ENCODE measurements around the gene AGBL1.

Gene AGBL1

GRCh38 chr15:86403914-86404583 is 324.4 kb downstream of the AGBL1 start:
- Histone ChIP-seq H3K79me1 (ENCODE audit: low read depth, low read length) (no peaks in the 10 kb centered on the region), H4K91ac (ENCODE audit: low read depth, low read length, poor library complexity) (no peak overlapping the region), H3K4ac (ENCODE audit: low read length) (no peak overlapping the region), H3K4me2 (ENCODE audit: insufficient read depth, low read length, poor library complexity, severe bottlenecking) (no peak overlapping the region), H4K8ac (ENCODE audit: low read depth, low read length) (no peak overlapping the region), H2BK120ac (ENCODE audit: low read depth, low read length) (no peak overlapping the region), H3K9ac (ENCODE audit: low read depth, low read length, poor library complexity) (no peak overlapping the region), H3K9me3 (replicated peaks in 1 of 2; ENCODE audit: control insufficient read depth in 2 of 2, insufficient read depth in 1 of 2, low read depth in 1 of 2, low read length in 2 of 2) (no peaks in the 10 kb centered on the region), H2AK5ac (ENCODE audit: low read depth, low read length) (no peak overlapping the region), H2AFZ (ENCODE audit: low read length) (no peak overlapping the region), H2BK15ac (ENCODE audit: low read length) (no peak overlapping the region), H3K4me1 (ENCODE audit: control insufficient read depth in 2 of 2, insufficient read depth in 1 of 2, low read depth in 1 of 2, low read length in 2 of 2) (peaks cover 0 to 2% of the 10 kb centered on the region in 2 donors), H3K4me3 (ENCODE audit: low read length in 2 of 2) (no peak overlapping the region), H3K14ac (ENCODE audit: low read length) (no peak overlapping the region), H2BK12ac (ENCODE audit: low read length) (no peak overlapping the region), H3K23ac (ENCODE audit: low read depth, low read length, poor library complexity) (no peak overlapping the region), H3K18ac (ENCODE audit: low read length) (no peak overlapping the region), H3K27me3 (ENCODE audit: control insufficient read depth in 3 of 3, insufficient read depth in 3 of 3, low read depth in 1 of 3, low read length in 3 of 3) (no peaks in the 10 kb centered on the region), H2BK5ac (ENCODE audit: low read length) (no peak overlapping the region), H3K27ac (replicated peaks; ENCODE audit: low read length) (no peak overlapping the region), H3K36me3 (replicated peaks in 1 of 2; ENCODE audit: control insufficient read depth in 2 of 2, insufficient read depth in 2 of 2, low read length in 2 of 2) (no peaks in the 10 kb centered on the region)
- DNase-seq (ENCODE audit: low spot score): no peak
- WGBS, 2 donors (ENCODE audit: extremely low coverage in 2 of 2, insufficient read length in 2 of 2, insufficient replicate concordance in 1 of 2): no CpG with 5 or more reads among the region's 3 CpGs

GRCh38 chr15:86408261-86408660 is 328.6 kb downstream of the AGBL1 start:
- Histone ChIP-seq H3K4me3 (ENCODE audit: low read length in 2 of 2) (no peak overlapping the region), H3K4me1 (ENCODE audit: control insufficient read depth in 2 of 2, insufficient read depth in 1 of 2, low read depth in 1 of 2, low read length in 2 of 2) (peaks cover 0 to 2% of the 10 kb centered on the region in 2 donors), H3K14ac (ENCODE audit: low read length) (no peak overlapping the region), H2BK5ac (ENCODE audit: low read length) (no peak overlapping the region), H3K4ac (ENCODE audit: low read length) (no peak overlapping the region), H3K27ac (replicated peaks; ENCODE audit: low read length) (no peak overlapping the region), H3K9ac (ENCODE audit: low read depth, low read length, poor library complexity) (no peak overlapping the region), H2BK12ac (ENCODE audit: low read length) (no peak overlapping the region), H4K8ac (ENCODE audit: low read depth, low read length) (no peak overlapping the region), H2AFZ (ENCODE audit: low read length) (no peak overlapping the region), H3K79me1 (ENCODE audit: low read depth, low read length) (no peaks in the 10 kb centered on the region), H2BK15ac (ENCODE audit: low read length) (no peak overlapping the region), H3K27me3 (ENCODE audit: control insufficient read depth in 3 of 3, insufficient read depth in 3 of 3, low read depth in 1 of 3, low read length in 3 of 3) (no peaks in the 10 kb centered on the region), H4K91ac (ENCODE audit: low read depth, low read length, poor library complexity) (no peak overlapping the region), H3K9me3 (replicated peaks in 1 of 2; ENCODE audit: control insufficient read depth in 2 of 2, insufficient read depth in 1 of 2, low read depth in 1 of 2, low read length in 2 of 2) (no peaks in the 10 kb centered on the region), H2BK120ac (ENCODE audit: low read depth, low read length) (no peak overlapping the region), H2AK5ac (ENCODE audit: low read depth, low read length) (no peak overlapping the region), H3K23ac (ENCODE audit: low read depth, low read length, poor library complexity) (no peak overlapping the region), H3K18ac (ENCODE audit: low read length) (no peak overlapping the region), H3K36me3 (replicated peaks in 1 of 2; ENCODE audit: control insufficient read depth in 2 of 2, insufficient read depth in 2 of 2, low read length in 2 of 2) (no peaks in the 10 kb centered on the region), H3K4me2 (ENCODE audit: insufficient read depth, low read length, poor library complexity, severe bottlenecking) (no peak overlapping the region)
- no CpG with 5 or more reads among the region's 3 CpGs for WGBS, 2 donors (ENCODE audit: extremely low coverage in 2 of 2, insufficient read length in 2 of 2, insufficient replicate concordance in 1 of 2)
- DNase-seq (ENCODE audit: low spot score): no peak

GRCh38 chr15:86411916-86412315 is 332.2 kb downstream of the AGBL1 start:
- no peaks in the 10 kb centered on the region for H3K9me3 ChIP-seq (replicated peaks in 1 of 2; ENCODE audit: control insufficient read depth in 2 of 2, insufficient read depth in 1 of 2, low read depth in 1 of 2, low read length in 2 of 2)
- no peak overlapping the region for H2AFZ ChIP-seq (ENCODE audit: low read length)
- H3K18ac ChIP-seq (ENCODE audit: low read length): no peak overlapping the region
- WGBS, 2 donors (ENCODE audit: extremely low coverage in 2 of 2, insufficient read length in 2 of 2, insufficient replicate concordance in 1 of 2): no CpG with 5 or more reads among the region's 2 CpGs
- H2BK12ac ChIP-seq (ENCODE audit: low read length): no peak overlapping the region
- no peak overlapping the region for H3K4me2 ChIP-seq (ENCODE audit: insufficient read depth, low read length, poor library complexity, severe bottlenecking)
- H4K91ac ChIP-seq (ENCODE audit: low read depth, low read length, poor library complexity): no peak overlapping the region
- no peaks in the 10 kb centered on the region for H3K36me3 ChIP-seq (replicated peaks in 1 of 2; ENCODE audit: control insufficient read depth in 2 of 2, insufficient read depth in 2 of 2, low read length in 2 of 2)
- H3K4me1 ChIP-seq (ENCODE audit: control insufficient read depth in 2 of 2, insufficient read depth in 1 of 2, low read depth in 1 of 2, low read length in 2 of 2): peaks cover 0 to 2% of the 10 kb centered on the region in 2 donors
- H2BK15ac ChIP-seq (ENCODE audit: low read length): no peak overlapping the region
- H2BK120ac ChIP-seq (ENCODE audit: low read depth, low read length): no peak overlapping the region
- H3K27me3 ChIP-seq (ENCODE audit: control insufficient read depth in 3 of 3, insufficient read depth in 3 of 3, low read depth in 1 of 3, low read length in 3 of 3): no peaks in the 10 kb centered on the region
- no peak overlapping the region for H3K4me3 ChIP-seq (ENCODE audit: low read length in 2 of 2)
- H4K8ac ChIP-seq (ENCODE audit: low read depth, low read length): no peak overlapping the region
- H3K79me1 ChIP-seq (ENCODE audit: low read depth, low read length): no peaks in the 10 kb centered on the region
- no peak overlapping the region for H3K4ac ChIP-seq (ENCODE audit: low read length)
- H3K9ac ChIP-seq (ENCODE audit: low read depth, low read length, poor library complexity): no peak overlapping the region
- DNase-seq (ENCODE audit: low spot score): no peak
- H3K14ac ChIP-seq (ENCODE audit: low read length): no peak overlapping the region
- no peak overlapping the region for H3K23ac ChIP-seq (ENCODE audit: low read depth, low read length, poor library complexity)
- no peak overlapping the region for H3K27ac ChIP-seq (replicated peaks; ENCODE audit: low read length)
- no peak overlapping the region for H2AK5ac ChIP-seq (ENCODE audit: low read depth, low read length)
- no peak overlapping the region for H2BK5ac ChIP-seq (ENCODE audit: low read length)

- H3K27ac ChIP-seq (replicated peaks; ENCODE audit: low read length): no peak overlapping the region
- H3K9ac ChIP-seq (ENCODE audit: low read depth, low read length, poor library complexity): no peak overlapping the region
- H3K18ac ChIP-seq (ENCODE audit: low read length): no peak overlapping the region
- no peak overlapping the region for H3K4me3 ChIP-seq (ENCODE audit: low read length in 2 of 2)
- H2AFZ ChIP-seq (ENCODE audit: low read length): no peak overlapping the region
- H3K4ac ChIP-seq (ENCODE audit: low read length): no peak overlapping the region
- no peaks in the 10 kb centered on the region for H3K79me1 ChIP-seq (ENCODE audit: low read depth, low read length)
- no peak overlapping the region for H2AK5ac ChIP-seq (ENCODE audit: low read depth, low read length)
- no peak overlapping the region for H3K23ac ChIP-seq (ENCODE audit: low read depth, low read length, poor library complexity)
- H3K27me3 ChIP-seq (ENCODE audit: control insufficient read depth in 3 of 3, insufficient read depth in 3 of 3, low read depth in 1 of 3, low read length in 3 of 3): no peaks in the 10 kb centered on the region
- H3K4me1 ChIP-seq (ENCODE audit: control insufficient read depth in 2 of 2, insufficient read depth in 1 of 2, low read depth in 1 of 2, low read length in 2 of 2): no peaks in the 10 kb centered on the region
- no peak for DNase-seq (ENCODE audit: low spot score)
- no peak overlapping the region for H4K8ac ChIP-seq (ENCODE audit: low read depth, low read length)
- H3K36me3 ChIP-seq (replicated peaks in 1 of 2; ENCODE audit: control insufficient read depth in 2 of 2, insufficient read depth in 2 of 2, low read length in 2 of 2): no peaks in the 10 kb centered on the region
- H2BK120ac ChIP-seq (ENCODE audit: low read depth, low read length): no peak overlapping the region
- H4K91ac ChIP-seq (ENCODE audit: low read depth, low read length, poor library complexity): no peak overlapping the region
- WGBS, 2 donors (ENCODE audit: extremely low coverage in 2 of 2, insufficient read length in 2 of 2, insufficient replicate concordance in 1 of 2): no CpG with 5 or more reads among the region's 1 CpG
- H3K14ac ChIP-seq (ENCODE audit: low read length): no peak overlapping the region
- no peak overlapping the region for H2BK15ac ChIP-seq (ENCODE audit: low read length)
- H3K9me3 ChIP-seq (replicated peaks in 1 of 2; ENCODE audit: control insufficient read depth in 2 of 2, insufficient read depth in 1 of 2, low read depth in 1 of 2, low read length in 2 of 2): no peaks in the 10 kb centered on the region
- H2BK5ac ChIP-seq (ENCODE audit: low read length): no peak overlapping the region
- no peak overlapping the region for H3K4me2 ChIP-seq (ENCODE audit: insufficient read depth, low read length, poor library complexity, severe bottlenecking)
- H2BK12ac ChIP-seq (ENCODE audit: low read length): no peak overlapping the region
Measured at GRCh38 chr15:86413191-86413590, 333.5 kb downstream of the AGBL1 start.
